ENCODE measurements around the gene SPATA13. TPM values are rescaled to one million over a fixed set of nuclear protein-coding genes. Genes with fewer than 3 reads are reported as not detected.

SPATA13 gene
- total RNA-seq, 1 experiment from 2014 or later = 22.1 TPM

- no peak for DNase-seq (ENCODE audit: low read depth, low spot score)
- in situ Hi-C loops (cut with HindIII; ENCODE audit: low pct_unique_long_range_greater_than_20kb, low sequenced_read_pairs) = no loop called here
These were observed 25.8 kb upstream of the SPATA13 start for GRCh38 chr13:24134757-24135156.

GRCh38 chr13:24135674-24136300, 24.7 kb upstream of the SPATA13 start:
- DNase-seq (ENCODE audit: low read depth, low spot score) = no peak
- in situ Hi-C loops (cut with HindIII; ENCODE audit: low pct_unique_long_range_greater_than_20kb, low sequenced_read_pairs) = no loop called here

GRCh38 chr13:24138911-24139310, 21.6 kb upstream of the SPATA13 start:
- in situ Hi-C loops (cut with HindIII; ENCODE audit: low pct_unique_long_range_greater_than_20kb, low sequenced_read_pairs) = no loop called here
- no peak for DNase-seq (ENCODE audit: low read depth, low spot score)

GRCh38 chr13:24141333-24141910, 19.1 kb upstream of the SPATA13 start:
- no peak for DNase-seq (ENCODE audit: low read depth, low spot score)
- in situ Hi-C loops (cut with HindIII; ENCODE audit: low pct_unique_long_range_greater_than_20kb, low sequenced_read_pairs) = no loop called here

GRCh38 chr13:24142453-24142852, 18.1 kb upstream of the SPATA13 start:
- in situ Hi-C loops (cut with HindIII; ENCODE audit: low pct_unique_long_range_greater_than_20kb, low sequenced_read_pairs) = no loop called here
- DNase-seq (ENCODE audit: low read depth, low spot score) = no peak

GRCh38 chr13:24142886-24143285, 17.6 kb upstream of the SPATA13 start:
- in situ Hi-C loops (cut with HindIII; ENCODE audit: low pct_unique_long_range_greater_than_20kb, low sequenced_read_pairs) = no loop called here
- DNase-seq (ENCODE audit: low read depth, low spot score) = no peak

GRCh38 chr13:24145240-24145639, 15.3 kb upstream of the SPATA13 start:
- no peak for DNase-seq (ENCODE audit: low read depth, low spot score)
- in situ Hi-C loops (cut with HindIII; ENCODE audit: low pct_unique_long_range_greater_than_20kb, low sequenced_read_pairs) = no loop called here

- DNase-seq (ENCODE audit: low read depth, low spot score) = no peak
- in situ Hi-C loops (cut with HindIII; ENCODE audit: low pct_unique_long_range_greater_than_20kb, low sequenced_read_pairs) = no loop called here
These were observed 14.8 kb upstream of the SPATA13 start for GRCh38 chr13:24145674-24146073.

- no peak for DNase-seq (ENCODE audit: low read depth, low spot score)
- in situ Hi-C loops (cut with HindIII; ENCODE audit: low pct_unique_long_range_greater_than_20kb, low sequenced_read_pairs) = no loop called here
These were observed 13.5 kb upstream of the SPATA13 start for GRCh38 chr13:24146961-24147569.

GRCh38 chr13:24147570-24147963, 13.0 kb upstream of the SPATA13 start:
- in situ Hi-C loops (cut with HindIII; ENCODE audit: low pct_unique_long_range_greater_than_20kb, low sequenced_read_pairs) = no loop called here
- no peak for DNase-seq (ENCODE audit: low read depth, low spot score)

- peak; percentile 96 for DNase-seq (ENCODE audit: low read depth, low spot score)
- in situ Hi-C loops (cut with HindIII; ENCODE audit: low pct_unique_long_range_greater_than_20kb, low sequenced_read_pairs) = no loop called here
These were observed 11.9 kb upstream of the SPATA13 start for GRCh38 chr13:24148414-24149235.

GRCh38 chr13:24149246-24150032, 11.1 kb upstream of the SPATA13 start:
- no peak for DNase-seq (ENCODE audit: low read depth, low spot score)
- in situ Hi-C loops (cut with HindIII; ENCODE audit: low pct_unique_long_range_greater_than_20kb, low sequenced_read_pairs) = no loop called here

GRCh38 chr13:24150572-24150971, 9.9 kb upstream of the SPATA13 start:
- in situ Hi-C loops (cut with HindIII; ENCODE audit: low pct_unique_long_range_greater_than_20kb, low sequenced_read_pairs) = no loop called here
- no peak for DNase-seq (ENCODE audit: low read depth, low spot score)

- in situ Hi-C loops (cut with HindIII; ENCODE audit: low pct_unique_long_range_greater_than_20kb, low sequenced_read_pairs) = no loop called here
- DNase-seq (ENCODE audit: low read depth, low spot score) = no peak
These were observed 8.7 kb upstream of the SPATA13 start for GRCh38 chr13:24151864-24152263.

GRCh38 chr13:24152292-24153214, 8.0 kb upstream of the SPATA13 start:
- in situ Hi-C loops (cut with HindIII; ENCODE audit: low pct_unique_long_range_greater_than_20kb, low sequenced_read_pairs) = no loop called here
- DNase-seq (ENCODE audit: low read depth, low spot score) = no peak

- in situ Hi-C loops (cut with HindIII; ENCODE audit: low pct_unique_long_range_greater_than_20kb, low sequenced_read_pairs) = no loop called here
These were observed 7.2 kb upstream of the SPATA13 start for GRCh38 chr13:24153347-24153746.

More at GRCh38 chr13:24153347-24153746, 7.2 kb upstream of the SPATA13 start:
- no peak for DNase-seq (ENCODE audit: low read depth, low spot score)

All from SK-MEL-5 (cell line).